HUES6 (cell line): ENCODE measurements around the gene RAB20.
"Not testable (repeated sequence)": the region's sequence is repeated elsewhere in the genome, so short reads cannot be mapped to it uniquely, and the experiment has no call there.

ENCODE experiments used
- H3K27ac ChIP-seq: 2 replicates; pipeline ENCODE4 v1.7.0; 2013; ENCODE audit warnings: low read depth, mild to moderate bottlenecking, low read length, inconsistent platforms
- H3K27me3 ChIP-seq: 2 replicates; pipeline ENCODE4 v1.6.1; 2013; ENCODE audit warnings: low read length; ENCODE audit not compliant: control insufficient read depth, insufficient read depth
- H3K36me3 ChIP-seq: 2 replicates; pipeline ENCODE4 v1.6.1; 2013; ENCODE audit warnings: low read length; ENCODE audit not compliant: control insufficient read depth, insufficient read depth
- H3K4me1 ChIP-seq: 2 replicates; pipeline ENCODE4 v1.6.1; 2013; ENCODE audit warnings: low read length; ENCODE audit not compliant: control insufficient read depth, insufficient read depth
- H3K4me3 ChIP-seq: 2 replicates; pipeline ENCODE4 v1.5.1; 2013; ENCODE audit warnings: low read depth, low read length
- H3K9ac ChIP-seq: one replicate; pipeline ENCODE4 v1.6.1; 2013; ENCODE audit warnings: mild to moderate bottlenecking, low read length
- H3K9me3 ChIP-seq: 2 replicates; pipeline ENCODE4 v1.6.1; 2013; ENCODE audit warnings: low read depth, low read length; ENCODE audit not compliant: control insufficient read depth, insufficient read depth

RAB20 gene

GRCh38 chr13:110486880-110487279 is 74.6 kb downstream of the RAB20 start:
- Histone ChIP-seq H3K27ac (peak overlapping the region; percentile 97), H3K4me1 (peaks cover 39% of the 10 kb centered on the region), H3K9ac (peak overlapping the region; percentile 89), H3K36me3 (peaks cover 64% of the 10 kb centered on the region)
- H3K9me3 ChIP-seq, H3K27me3 ChIP-seq, H3K4me3 ChIP-seq: not testable (repeated sequence)

DNA sequence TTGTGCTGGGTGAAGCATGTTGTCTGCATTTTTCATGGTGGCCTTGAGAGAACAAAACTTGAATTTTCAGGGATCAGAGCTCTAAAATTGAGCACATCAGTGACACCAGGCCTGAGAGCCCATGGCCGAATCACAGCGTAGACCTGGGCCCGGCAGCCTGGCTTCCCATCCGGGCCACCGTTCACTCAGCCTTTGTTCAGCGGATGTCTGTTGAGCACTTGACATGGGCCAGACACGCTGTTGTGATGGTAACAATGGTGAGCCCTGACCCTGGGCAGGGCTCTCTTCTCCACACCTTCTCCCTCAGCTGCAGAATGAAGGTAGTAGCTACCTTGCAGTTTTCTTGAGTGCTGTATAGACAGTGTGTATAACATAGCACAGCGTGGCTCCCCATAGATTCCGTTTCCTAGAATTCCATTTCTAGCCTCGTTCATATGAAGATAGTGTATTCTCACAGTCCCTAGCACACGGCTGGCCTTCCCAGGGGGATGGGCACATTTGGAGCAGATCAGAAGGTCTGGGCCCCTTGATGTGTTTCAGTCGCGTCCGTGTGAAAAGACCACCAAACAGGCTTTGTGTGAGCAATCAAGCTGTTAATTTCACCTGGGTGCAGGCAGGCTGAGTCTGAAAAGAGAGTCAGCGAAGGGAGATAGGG is 75.3 kb downstream of the RAB20 start:
- H3K4me3 ChIP-seq: peak overlapping the region; percentile 13; the same call in 1 of the 2 replicates
- no peaks in the 10 kb centered on the region for H3K27me3 ChIP-seq
- H3K4me1 ChIP-seq: peaks cover 39% of the 10 kb centered on the region
- peak overlapping the region; percentile 95 for H3K9ac ChIP-seq
- H3K9me3 ChIP-seq: no peaks in the 10 kb centered on the region
- peak overlapping the region; percentile 96 for H3K27ac ChIP-seq
- peaks cover 64% of the 10 kb centered on the region for H3K36me3 ChIP-seq

- H3K9ac ChIP-seq: peak overlapping the region; percentile 95
- H3K36me3 ChIP-seq: peaks cover 60% of the 10 kb centered on the region
- peak overlapping the region; percentile 13; the same call in 1 of the 2 replicates for H3K4me3 ChIP-seq
- H3K27me3 ChIP-seq: no peaks in the 10 kb centered on the region
- H3K9me3 ChIP-seq: no peaks in the 10 kb centered on the region
- peaks cover 39% of the 10 kb centered on the region for H3K4me1 ChIP-seq
- H3K27ac ChIP-seq: peak overlapping the region; percentile 96
Observed at GRCh38 chr13:110485604-110486003, 75.9 kb downstream of the RAB20 start.

DNA sequence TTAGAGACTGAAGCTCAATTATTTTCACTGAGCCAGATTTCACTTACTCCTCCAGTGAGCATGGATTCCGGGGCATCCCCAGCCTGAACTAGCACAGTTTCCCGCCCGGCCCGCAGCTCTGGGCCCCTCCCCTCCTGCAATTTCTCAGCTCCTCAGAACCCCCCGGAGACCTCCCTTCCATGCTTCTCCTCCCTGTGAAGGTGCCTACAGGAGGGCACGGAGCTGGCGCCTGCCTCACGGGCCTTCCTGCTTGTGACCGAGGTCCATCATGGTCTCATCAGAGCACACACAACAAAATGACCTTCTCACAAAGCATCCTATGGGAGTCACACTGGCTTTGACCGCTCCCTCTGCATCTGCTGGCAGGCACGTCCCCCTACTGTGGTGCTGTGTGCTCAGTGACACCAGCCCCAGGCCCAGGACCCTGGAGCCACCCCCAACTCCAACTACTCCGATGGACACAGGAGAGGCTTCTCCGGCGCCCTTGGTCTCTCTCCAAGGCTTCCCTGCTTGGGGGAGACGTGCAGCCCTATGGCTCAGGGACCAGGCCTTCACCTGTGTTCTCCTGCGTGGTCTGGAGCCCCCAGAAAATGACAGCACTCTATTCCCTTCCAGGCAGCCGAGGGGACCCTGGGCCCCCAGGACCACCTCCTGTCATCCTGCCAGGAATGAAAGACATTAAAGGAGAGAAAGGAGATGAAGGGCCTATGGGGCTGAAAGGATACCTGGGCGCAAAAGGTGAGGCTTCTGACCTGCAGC is 77.1 kb downstream of the RAB20 start:
- H3K9me3 ChIP-seq: no peaks in the 10 kb centered on the region
- peaks cover 62% of the 10 kb centered on the region for H3K36me3 ChIP-seq
- peaks cover 34% of the 10 kb centered on the region for H3K4me1 ChIP-seq
- no peaks in the 10 kb centered on the region for H3K27me3 ChIP-seq
- peak overlapping the region; percentile 96; the same call in 1 of the 2 replicates for H3K27ac ChIP-seq
- H3K4me3 ChIP-seq: no peak overlapping the region; the same call in 1 of the 2 replicates
- H3K9ac ChIP-seq: peak overlapping the region; percentile 95

DNA sequence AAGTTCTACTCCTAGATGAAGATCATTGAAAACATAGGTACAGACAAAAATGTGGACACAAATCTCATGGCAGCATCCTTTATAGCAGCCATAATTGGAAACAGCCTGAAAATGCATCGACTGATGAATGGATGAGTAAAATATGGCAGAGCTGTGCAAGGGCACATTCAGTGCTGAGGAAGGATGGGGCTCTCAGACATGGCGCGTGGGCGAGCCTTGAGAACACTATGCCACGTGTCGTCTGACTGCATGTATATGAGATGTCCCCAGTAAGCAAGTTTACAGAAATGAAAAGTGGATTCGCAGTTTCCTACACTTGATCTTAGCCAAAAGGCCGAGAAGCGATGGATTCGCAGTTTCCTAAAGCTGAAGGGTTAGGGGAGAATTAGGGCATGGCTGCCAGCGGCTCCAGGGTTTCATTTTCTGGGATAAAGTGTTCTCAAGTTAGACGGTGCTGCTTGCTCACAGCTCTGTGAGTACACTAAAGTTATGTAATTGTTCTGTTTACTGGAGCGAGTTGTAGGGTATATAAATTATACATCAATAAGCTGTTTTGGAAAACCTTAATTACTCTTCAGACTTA is 78.0 kb downstream of the RAB20 start:
- Histone ChIP-seq H3K9me3 (no peaks in the 10 kb centered on the region), H3K27me3 (no peaks in the 10 kb centered on the region), H3K9ac (no peak overlapping the region), H3K4me1 (peaks cover 32% of the 10 kb centered on the region), H3K4me3 (no peak overlapping the region), H3K27ac (no peak overlapping the region; the same call in 1 of the 2 replicates), H3K36me3 (peaks cover 62% of the 10 kb centered on the region)

GRCh38 chr13:110480161-110480560 is 81.4 kb downstream of the RAB20 start:
- Histone ChIP-seq H3K4me1 (peaks cover 14% of the 10 kb centered on the region; the same call in 1 of the 2 replicates), H3K9me3 (no peaks in the 10 kb centered on the region), H3K9ac (no peak overlapping the region), H3K27me3 (no peaks in the 10 kb centered on the region), H3K27ac (no peak overlapping the region; the same call in 1 of the 2 replicates), H3K36me3 (peaks cover 69% of the 10 kb centered on the region), H3K4me3 (no peak overlapping the region)

DNA sequence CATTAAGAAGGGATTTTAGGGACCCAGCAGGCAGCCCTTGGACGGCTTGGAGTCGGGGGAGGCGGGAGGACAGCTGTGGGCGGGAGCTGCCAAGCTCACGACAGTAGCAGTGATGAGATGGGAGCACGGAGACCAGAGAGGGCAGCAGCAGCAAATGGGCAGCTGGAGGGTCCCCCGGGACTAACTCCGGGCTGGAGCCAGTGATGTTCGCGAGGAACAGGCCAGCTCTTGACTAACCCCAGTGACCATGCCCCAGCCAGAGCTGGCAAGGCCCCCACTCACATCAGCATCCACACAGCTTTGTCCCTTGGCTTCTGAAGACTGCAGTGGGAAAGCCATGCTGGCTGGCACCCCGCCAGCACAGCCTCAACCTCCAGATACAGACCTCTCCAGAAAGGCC is 81.9 kb downstream of the RAB20 start:
- H3K27me3 ChIP-seq: no peaks in the 10 kb centered on the region
- peaks cover 71% of the 10 kb centered on the region for H3K36me3 ChIP-seq
- H3K9me3 ChIP-seq: no peaks in the 10 kb centered on the region

GRCh38 chr13:110479215-110479545 is 82.3 kb downstream of the RAB20 start:
- Histone ChIP-seq H3K9ac (peak overlapping the region; percentile 15), H3K27ac (no peak overlapping the region), H3K36me3 (peaks cover 71% of the 10 kb centered on the region), H3K27me3 (no peaks in the 10 kb centered on the region), H3K9me3 (no peaks in the 10 kb centered on the region), H3K4me1 (peaks cover 5% of the 10 kb centered on the region; the same call in 1 of the 2 replicates), H3K4me3 (no peak overlapping the region)

More for the DNA sequence above, 81.9 kb downstream of the RAB20 start:
- peaks cover 10% of the 10 kb centered on the region; the same call in 1 of the 2 replicates for H3K4me1 ChIP-seq
- no peak overlapping the region; the same call in 1 of the 2 replicates for H3K27ac ChIP-seq
- no peak overlapping the region for H3K9ac ChIP-seq
- H3K4me3 ChIP-seq: no peak overlapping the region

DNA sequence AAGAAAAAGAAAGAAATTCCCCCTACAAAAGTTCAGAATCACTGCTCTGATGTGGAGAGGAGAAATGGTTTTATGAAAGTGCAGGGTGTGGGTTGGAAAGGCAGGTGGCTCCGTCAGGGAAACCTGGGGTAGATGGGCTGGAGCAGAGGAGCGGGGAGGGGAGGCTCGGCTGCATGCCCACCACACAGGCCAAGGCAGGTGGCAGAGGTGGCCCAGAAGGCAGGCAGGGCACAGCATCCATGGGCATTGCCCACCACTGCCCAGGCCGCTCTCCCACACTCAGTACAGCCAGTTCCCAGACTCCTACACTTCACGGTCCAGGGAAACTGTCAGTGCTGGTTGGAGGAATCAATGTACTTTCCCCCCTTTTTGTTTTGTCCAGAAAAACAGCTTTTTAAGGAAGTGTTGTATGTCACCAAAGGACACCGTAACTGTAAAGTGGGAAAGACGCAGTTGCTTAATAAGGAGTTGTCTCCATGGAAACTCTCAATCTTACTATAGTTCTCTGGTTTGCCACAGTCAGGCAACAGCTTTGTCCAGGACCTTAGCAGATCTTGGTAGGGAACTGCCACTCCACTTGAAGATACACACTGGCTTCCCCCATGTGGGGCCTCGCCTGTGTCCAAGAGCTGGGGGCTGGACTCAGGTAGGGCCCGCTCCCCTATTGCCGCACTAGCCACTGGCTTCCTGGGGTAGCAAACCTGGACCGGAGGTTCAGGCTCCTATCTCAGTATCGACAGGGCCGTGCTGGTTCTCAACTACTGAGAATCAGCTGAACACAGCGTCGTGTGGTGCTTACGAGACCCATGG is 82.9 kb downstream of the RAB20 start:
- Histone ChIP-seq H3K27me3 (no peaks in the 10 kb centered on the region), H3K27ac (no peak overlapping the region), H3K36me3 (peaks cover 74% of the 10 kb centered on the region), H3K4me3 (no peak overlapping the region), H3K9ac (peak overlapping the region; percentile 15), H3K9me3 (no peaks in the 10 kb centered on the region), H3K4me1 (peaks cover 4% of the 10 kb centered on the region; the same call in 1 of the 2 replicates)

- Histone ChIP-seq H3K27me3 (no peaks in the 10 kb centered on the region), H3K27ac (no peak overlapping the region), H3K4me1 (peaks cover 4% of the 10 kb centered on the region; the same call in 1 of the 2 replicates), H3K9me3 (no peaks in the 10 kb centered on the region), H3K36me3 (peaks cover 73% of the 10 kb centered on the region), H3K4me3 (no peak overlapping the region), H3K9ac (no peak overlapping the region)
Observed at GRCh38 chr13:110477706-110478245, 83.7 kb downstream of the RAB20 start.
